DMS114 treated with DMSO at 0.1 percent for 48 hours (cell line): ENCODE results near the gene KIFAP3.
"Not testable (repeated sequence)": the region's sequence is repeated elsewhere in the genome, so short reads cannot be mapped to it uniquely, and the experiment has no call there.

ENCODE experiments used
- DNase-seq: peaks from one replicate; lab custom pipeline; 2025; ENCODE audit not compliant: unreplicated experiment; lab: John Stamatoyannopoulos, UW

The KIFAP3 gene

DNA sequence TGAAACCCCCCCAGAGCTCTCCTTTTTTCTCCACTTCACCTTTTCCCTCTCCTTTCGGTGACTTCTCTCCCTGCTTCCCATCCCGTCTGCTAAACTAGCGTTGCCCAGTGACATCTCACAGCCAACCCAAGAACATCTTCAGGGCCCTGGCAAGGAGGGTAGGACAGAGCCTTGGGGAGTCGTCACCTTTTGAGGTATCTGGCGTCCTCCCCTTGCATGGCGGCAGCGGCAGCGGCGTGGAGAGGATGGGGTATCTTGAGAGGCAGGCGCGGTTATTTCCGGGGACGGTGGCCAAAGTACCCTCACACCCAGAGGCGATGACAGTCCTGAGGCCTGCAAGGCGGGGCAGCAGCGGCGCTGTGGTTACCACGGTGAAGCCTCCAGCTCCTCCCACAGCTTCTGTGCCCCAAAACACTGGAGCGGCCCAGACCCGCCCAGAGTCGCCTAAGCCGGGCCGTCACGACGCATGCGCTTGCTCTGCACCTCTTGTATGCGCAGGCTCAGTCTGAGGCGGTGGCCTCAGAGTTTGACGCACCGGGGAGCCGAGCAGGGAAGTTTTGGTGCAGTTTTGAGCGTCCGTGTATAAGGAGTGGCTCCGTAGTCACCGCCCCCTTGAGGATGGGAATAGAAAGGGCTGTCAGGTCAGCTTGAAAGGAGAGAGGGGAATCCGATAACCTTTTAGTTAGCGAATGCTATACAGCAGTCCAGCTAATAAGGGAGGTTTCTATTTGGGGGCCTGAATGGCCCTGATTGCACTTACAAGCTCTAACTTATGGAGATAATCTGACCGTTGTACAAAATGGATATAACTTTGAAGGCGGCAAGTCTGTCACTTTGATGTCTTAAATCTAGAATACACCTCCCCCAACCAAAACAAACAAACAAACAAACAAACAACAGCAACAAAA is at the start of gene KIFAP3:
TSS of gene KIFAP3 (minus strand) at position 446 of the 908 bp plus-strand sequence. CDS start at position 218, 228 bp downstream.
- DNase-seq = peak; percentile 95

DNA sequence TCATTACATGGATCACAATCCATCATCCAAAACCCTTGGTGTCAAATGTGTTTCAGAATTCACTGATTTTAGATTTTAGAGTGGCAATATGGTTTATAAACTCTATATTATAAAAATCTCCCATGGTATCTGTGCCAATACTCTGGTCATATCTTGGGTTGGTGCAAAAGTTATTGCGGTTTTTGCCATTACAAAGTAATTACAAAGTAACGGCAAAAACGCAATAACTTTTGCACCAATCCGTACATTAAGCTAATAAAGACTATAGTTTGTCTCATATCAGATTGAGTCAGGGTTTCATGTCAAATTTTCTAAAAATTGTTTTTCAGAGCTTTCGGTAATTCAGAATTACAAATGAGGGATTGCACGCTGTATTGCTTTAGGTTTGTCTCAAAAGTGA is 47.9 kb upstream of the KIFAP3 start:
- DNase-seq = no peak

- DNase-seq = no peak
Measured at GRCh38 chr1:170114906-170115305, 40.4 kb upstream of the KIFAP3 start.

- not testable (repeated sequence) for DNase-seq
Measured at GRCh38 chr1:170113140-170113539, 38.6 kb upstream of the KIFAP3 start.

GRCh38 chr1:170097449-170097948 is 23.0 kb upstream of the KIFAP3 start:
- DNase-seq = no peak

DNA sequence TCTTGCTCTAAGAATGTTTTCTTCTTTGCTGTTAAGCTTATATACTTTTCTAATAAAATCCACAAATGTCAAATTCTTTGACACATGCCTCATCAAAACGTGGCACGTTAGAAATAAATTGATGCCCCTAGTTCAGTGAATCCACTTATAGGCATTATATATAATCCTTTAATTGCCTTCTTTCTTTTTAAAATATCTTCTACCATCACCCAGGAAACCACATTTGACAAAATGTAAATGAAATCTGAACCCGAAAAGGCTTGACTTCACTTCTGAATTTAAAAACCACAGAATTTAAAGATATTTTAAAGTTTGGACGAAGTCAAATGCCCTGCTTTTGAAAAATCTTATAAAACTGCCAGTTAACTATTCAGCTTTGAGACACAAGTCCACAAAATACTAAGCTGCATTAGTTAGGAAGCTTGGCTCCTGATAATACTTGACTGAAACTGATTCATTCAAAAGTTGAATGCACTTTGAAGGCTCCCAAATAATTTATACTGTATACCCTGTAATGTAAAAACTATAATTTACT is 22.4 kb upstream of the KIFAP3 start:
- no peak for DNase-seq

GRCh38 chr1:170095976-170096748 is 21.7 kb upstream of the KIFAP3 start:
- DNase-seq = no peak

DNA sequence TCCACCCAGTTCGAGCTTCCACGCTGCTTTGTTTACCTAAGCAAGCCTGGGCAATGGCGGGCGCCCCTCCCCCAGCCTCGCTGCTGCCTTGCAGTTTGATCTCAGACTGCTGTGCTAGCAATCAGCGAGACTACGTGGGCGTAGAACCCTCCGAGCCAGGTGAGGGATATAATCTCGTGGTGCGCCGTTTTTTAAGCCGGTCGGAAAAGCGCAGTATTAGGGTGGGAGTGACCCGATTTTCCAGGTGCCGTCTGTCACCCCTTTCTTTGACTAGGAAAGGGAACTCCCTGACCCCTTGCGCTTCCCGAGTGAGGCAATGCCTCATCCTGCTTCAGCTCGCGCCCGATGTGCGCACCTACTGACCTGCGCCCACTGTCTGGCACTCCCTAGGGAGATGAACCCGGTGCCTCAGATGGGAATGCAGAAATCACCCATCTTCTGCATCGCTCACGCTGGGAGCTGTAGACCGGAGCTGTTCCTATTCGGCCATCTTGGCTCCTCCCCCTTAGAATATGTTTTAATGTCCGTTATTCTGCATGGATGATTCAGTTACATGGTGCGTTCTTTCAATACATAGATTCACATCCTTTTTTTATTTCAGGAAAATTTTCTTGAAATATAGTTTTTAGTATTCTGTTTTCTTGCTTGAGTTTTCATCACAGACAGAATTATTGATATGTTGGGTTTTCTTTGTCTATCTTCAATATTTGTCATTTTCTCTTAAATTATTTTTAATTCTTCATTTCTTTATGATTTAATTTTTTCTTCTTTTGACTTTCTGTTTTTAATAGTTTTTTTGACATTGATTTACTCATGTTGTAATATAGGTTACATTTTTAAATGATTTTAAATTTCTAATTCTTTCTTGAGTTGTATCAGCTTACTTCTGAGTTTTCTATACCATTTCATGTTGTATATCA is 20.5 kb upstream of the KIFAP3 start:
- DNase-seq = peak; percentile 13

GRCh38 chr1:170086399-170087032 is 12.0 kb upstream of the KIFAP3 start:
- DNase-seq = no peak

GRCh38 chr1:170085091-170085490 is 10.6 kb upstream of the KIFAP3 start:
- DNase-seq = no peak

- DNase-seq = no peak
Measured at GRCh38 chr1:170078610-170079189, 4.2 kb upstream of the KIFAP3 start.

DNA sequence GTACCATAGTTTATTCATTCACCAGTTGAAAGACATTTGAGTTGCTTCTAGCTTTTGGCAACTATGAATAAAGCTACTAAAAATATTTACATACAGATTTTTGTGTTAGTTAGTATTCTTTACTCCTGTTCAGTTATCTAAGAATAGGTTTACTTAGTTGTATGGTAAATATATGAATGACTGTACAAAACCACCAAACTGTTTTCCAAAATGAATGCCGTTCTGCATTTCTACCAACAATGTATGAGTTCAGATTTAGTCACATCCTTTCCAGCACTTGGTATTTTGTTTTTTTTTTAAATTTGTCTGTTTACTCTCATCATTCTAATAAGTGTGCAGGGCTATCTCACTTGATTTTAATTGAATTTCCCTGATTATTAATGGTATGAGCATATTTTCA is 3.4 kb upstream of the KIFAP3 start:
- DNase-seq = no peak

GRCh38 chr1:170076952-170077351 is 2.5 kb upstream of the KIFAP3 start:
- not testable (repeated sequence) for DNase-seq

DNA sequence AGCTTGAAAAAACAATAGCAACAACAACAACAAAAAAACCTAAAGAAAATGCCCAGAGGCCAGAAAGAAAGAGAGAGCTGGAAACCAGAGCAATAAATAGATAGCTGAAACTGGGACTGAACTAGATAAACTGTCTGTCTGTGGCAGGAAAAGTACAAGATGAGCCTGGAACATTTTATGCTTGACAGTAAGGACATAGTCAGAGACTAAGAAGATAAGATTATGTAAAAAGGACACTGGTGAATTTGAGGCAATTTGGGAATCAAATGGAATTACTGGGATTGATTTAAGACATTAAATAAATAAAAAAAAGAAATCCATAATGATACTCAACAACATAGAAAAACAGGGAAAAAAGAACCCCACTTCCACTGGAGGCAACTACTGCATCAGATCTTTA is 1.7 kb upstream of the KIFAP3 start:
- DNase-seq = no peak

DNA sequence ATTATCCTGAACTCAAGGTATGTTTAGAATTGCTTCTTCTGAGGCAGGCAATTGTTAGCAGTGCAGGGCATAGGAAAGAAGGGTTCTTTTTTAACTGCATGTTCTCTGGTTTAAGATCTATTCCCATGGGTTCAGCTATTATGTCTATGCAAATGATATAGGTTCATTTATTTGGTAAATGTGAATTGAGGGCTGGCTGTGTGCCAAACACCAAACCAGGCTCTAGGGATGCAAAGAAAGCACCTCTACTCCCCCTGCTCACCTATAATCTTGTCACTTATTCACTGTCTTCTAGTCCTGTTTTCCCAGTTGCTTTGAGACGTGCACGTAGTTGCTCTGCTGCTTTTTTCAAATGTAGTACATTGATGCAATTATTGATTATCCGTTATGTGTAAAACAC is 691 bp upstream of the KIFAP3 start:
- DNase-seq = no peak

GRCh38 chr1:170073893-170074249 is 624 bp downstream of the KIFAP3 start:
- DNase-seq = no peak

GRCh38 chr1:170071378-170071777 is 3.1 kb downstream of the KIFAP3 start:
- no peak for DNase-seq

- no peak for DNase-seq
Measured at GRCh38 chr1:170068923-170069322, 5.6 kb downstream of the KIFAP3 start.

DNA sequence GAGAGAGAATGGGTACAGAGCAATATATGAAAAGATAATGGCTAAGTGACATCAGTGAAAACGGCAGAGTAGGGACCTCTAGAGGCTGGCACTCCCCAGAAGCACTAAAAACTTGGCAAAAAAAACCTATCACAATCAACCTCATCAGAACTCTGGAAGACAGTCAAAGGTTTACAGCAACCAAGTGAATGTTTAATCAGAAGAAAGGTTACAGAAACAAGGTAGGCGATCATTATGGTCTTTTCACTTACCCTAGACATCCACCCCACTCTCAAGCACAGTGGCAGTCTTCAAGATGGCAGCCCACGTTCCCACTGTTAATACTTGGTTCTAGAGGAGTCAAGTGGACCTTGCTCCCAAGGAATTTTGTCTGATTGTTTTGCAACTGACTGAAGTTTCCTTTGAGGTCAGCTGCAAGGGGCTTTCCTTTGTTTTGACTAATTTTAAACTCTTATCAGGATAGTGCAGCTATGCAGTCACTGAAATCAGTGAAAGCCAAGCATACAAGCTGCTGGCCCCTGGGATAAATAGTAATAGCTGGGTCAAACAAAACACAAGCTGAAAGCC is 7.2 kb downstream of the KIFAP3 start:
- no peak for DNase-seq
